ENCODE measurements around the gene USP33. TPM values are rescaled to one million over a fixed set of nuclear protein-coding genes. Genes with fewer than 3 reads are reported as not detected.
"Not testable (repeated sequence)": the region's sequence is repeated elsewhere in the genome, so short reads cannot be mapped to it uniquely, and the experiment has no call there.

USP33 gene
- total RNA-seq, 4 donors from 2014 or later, result 67.1 to 193 (median 123) TPM

GRCh38 chr1:77757066-77757584 lies 2.5 kb downstream of the USP33 start:
- no peaks in the 10 kb centered on the region for H3K9me3 ChIP-seq
- H3K4me3 ChIP-seq, result no peak overlapping the region
- intact Hi-C loops (cut with DNase I; ENCODE audit: low total_unique reads), result no loop called here
- H3K27ac ChIP-seq, result no peak overlapping the region
- DNase-seq, result no peak
- H3K4me1 ChIP-seq, result no peaks in the 10 kb centered on the region
- H3K36me3 ChIP-seq, result no peaks in the 10 kb centered on the region
- TF ChIP-seq CTCF (IDR thresholded peaks at IDR 0.05), result no peak
- no peaks in the 10 kb centered on the region for H3K27me3 ChIP-seq

GRCh38 chr1:77756052-77756754 lies 3.4 kb downstream of the USP33 start:
- no peak overlapping the region for H3K27ac ChIP-seq
- DNase-seq, result no peak
- no peaks in the 10 kb centered on the region for H3K36me3 ChIP-seq
- no peaks in the 10 kb centered on the region for H3K27me3 ChIP-seq
- no peak for TF ChIP-seq POLR2A (IDR thresholded peaks at IDR 0.05)
- TF ChIP-seq CTCF (IDR thresholded peaks at IDR 0.05), result no peak
- intact Hi-C loops (cut with DNase I; ENCODE audit: low total_unique reads), result no loop called here
- no peak overlapping the region for H3K4me3 ChIP-seq
- no peaks in the 10 kb centered on the region for H3K9me3 ChIP-seq
- H3K4me1 ChIP-seq, result no peaks in the 10 kb centered on the region

- intact Hi-C loops (cut with DNase I; ENCODE audit: low total_unique reads); H3K27ac ChIP-seq; H3K36me3 ChIP-seq; DNase-seq; H3K4me1 ChIP-seq; H3K9me3 ChIP-seq; H3K4me3 ChIP-seq; H3K27me3 ChIP-seq: not testable (repeated sequence)
Measured at GRCh38 chr1:77749489-77749888, 10.2 kb downstream of the USP33 start.

- Histone ChIP-seq H3K9me3 (no peaks in the 10 kb centered on the region), H3K4me1 (no peaks in the 10 kb centered on the region), H3K27me3 (no peaks in the 10 kb centered on the region), H3K27ac (no peak overlapping the region), H3K36me3 (no peaks in the 10 kb centered on the region), H3K4me3 (no peak overlapping the region)
- DNase-seq, result no peak
- TF ChIP-seq CTCF (IDR thresholded peaks at IDR 0.05) (no peak), POLR2A (IDR thresholded peaks at IDR 0.05) (no peak)
- intact Hi-C loops (cut with DNase I; ENCODE audit: low total_unique reads), result no loop called here
Measured at GRCh38 chr1:77744576-77744975, 15.1 kb downstream of the USP33 start.

GRCh38 chr1:77742011-77742555 lies 17.6 kb downstream of the USP33 start:
- H3K4me3 ChIP-seq, result no peak overlapping the region
- TF ChIP-seq CTCF (IDR thresholded peaks at IDR 0.05), result no peak
- TF ChIP-seq POLR2A (IDR thresholded peaks at IDR 0.05), result no peak
- H3K27me3 ChIP-seq, result no peaks in the 10 kb centered on the region
- no peak for DNase-seq
- no peaks in the 10 kb centered on the region for H3K9me3 ChIP-seq
- H3K27ac ChIP-seq, result no peak overlapping the region
- H3K36me3 ChIP-seq, result no peaks in the 10 kb centered on the region
- no peaks in the 10 kb centered on the region for H3K4me1 ChIP-seq
- intact Hi-C loops (cut with DNase I; ENCODE audit: low total_unique reads), result no loop called here
